Hypothalamus (tissue), 51 donors: ENCODE data around the gene SOAT2.
A peak's percentile ranks its signal among the peaks of the same experiment; 100 is the strongest.
"Not testable (repeated sequence)": the region's sequence is repeated elsewhere in the genome, so short reads cannot be mapped to it uniquely, and the experiment has no call there.

Source experiments
- DNase-seq, 51 donors: peaks; one replicate each; lab custom pipeline; 2025; lab: John Stamatoyannopoulos, UW

SOAT2 gene

GRCh38 chr12:53079226-53080117 lies 23.8 kb upstream of the SOAT2 start, which contains the start of gene SPRYD3:
Gene SPRYD3 (minus strand): TSS chr12:53079390. CDS start chr12:53079333, 57 bp downstream.
- peak; percentile 87 to 99 (median 96) for DNase-seq

- DNase-seq, result no peak
Measured at GRCh38 chr12:53082637-53083175, 20.6 kb upstream of the SOAT2 start.

- DNase-seq, result no peak
Measured at GRCh38 chr12:53086361-53086760, 16.9 kb upstream of the SOAT2 start.

- DNase-seq, result no peak
Measured at GRCh38 chr12:53090105-53090504, 13.2 kb upstream of the SOAT2 start.

GRCh38 chr12:53090554-53090953 lies 12.7 kb upstream of the SOAT2 start:
- DNase-seq, result no peak

- DNase-seq, result no peak
Measured at GRCh38 chr12:53091756-53092155, 11.5 kb upstream of the SOAT2 start.

GRCh38 chr12:53093777-53094393 lies 9.4 kb upstream of the SOAT2 start:
- DNase-seq, result no peak

- no peak for DNase-seq
Measured at GRCh38 chr12:53094394-53094787, 8.9 kb upstream of the SOAT2 start.

- not testable (repeated sequence) for DNase-seq
Measured at GRCh38 chr12:53094796-53095595, 8.3 kb upstream of the SOAT2 start.

GRCh38 chr12:53095596-53095895 lies 7.7 kb upstream of the SOAT2 start:
- DNase-seq, result not testable (repeated sequence)

- no peak for DNase-seq
Measured at GRCh38 chr12:53096089-53096741, 7.1 kb upstream of the SOAT2 start.

- no peak for DNase-seq
Measured at GRCh38 chr12:53096759-53097158, 6.5 kb upstream of the SOAT2 start.

GRCh38 chr12:53097207-53097563 lies 6.1 kb upstream of the SOAT2 start:
- peak in 1 of 51 donors; percentile 21 for DNase-seq

- DNase-seq, result peak in 19 of 51 donors; percentile 11 to 60 (median 35)
Measured at GRCh38 chr12:53097564-53098353, 5.5 kb upstream of the SOAT2 start, which contains the start of gene IGFBP6. Gene IGFBP6 (plus strand): TSS chr12:53097667. CDS start chr12:53097718, 51 bp downstream.

GRCh38 chr12:53098354-53098981 lies 4.8 kb upstream of the SOAT2 start:
- peak in 4 of 51 donors; percentile 24 to 56 (median 46) for DNase-seq

- DNase-seq, result peak in 47 of 51 donors; percentile 18 to 83 (median 63)
Measured at GRCh38 chr12:53099071-53099882, 4.0 kb upstream of the SOAT2 start.

- no peak for DNase-seq
Measured at GRCh38 chr12:53100466-53101151, 2.7 kb upstream of the SOAT2 start.

GRCh38 chr12:53101266-53101665 lies 2.0 kb upstream of the SOAT2 start:
- DNase-seq, result no peak
